Mesendoderm (in vitro differentiated cells): ENCODE results near the gene AHCTF1. TPM values are rescaled to one million over a fixed set of nuclear protein-coding genes. Genes with fewer than 3 reads are reported as not detected.

Experiments
- DNase-seq: peaks from one replicate; pipeline ENCODE4 v3.0.0; 2013
- H2AK5ac ChIP-seq: 2 replicates; pipeline ENCODE4 v1.6.1; 2013; ENCODE audit warnings: low read length, inconsistent platforms
- H2BK120ac ChIP-seq: 2 replicates; pipeline ENCODE4 v1.6.1; 2013; ENCODE audit warnings: low read depth, mild to moderate bottlenecking, low read length, moderate library complexity, mixed read lengths
- H2BK15ac ChIP-seq: replicated peaks from 2 replicates; pipeline ENCODE4 v1.6.1; 2013; ENCODE audit warnings: low read depth, mild to moderate bottlenecking, moderate library complexity
- H2BK5ac ChIP-seq: 2 replicates; pipeline ENCODE4 v1.6.1; 2013; ENCODE audit warnings: low read length, inconsistent platforms
- H3K18ac ChIP-seq: 2 replicates; pipeline ENCODE4 v1.6.1; 2013; ENCODE audit warnings: mild to moderate bottlenecking, low read length, mixed read lengths
- H3K23ac ChIP-seq: one replicate; pipeline ENCODE4 v1.6.1; 2013; ENCODE audit warnings: low read length
- H3K27ac ChIP-seq: 2 replicates; pipeline ENCODE4 v1.5.1; 2013; ENCODE audit warnings: low read depth, mild to moderate bottlenecking, inconsistent platforms, low read length, moderate library complexity
- H3K27me3 ChIP-seq: 2 replicates; pipeline ENCODE4 v1.6.1; 2013; ENCODE audit warnings: low read length, control low read depth, mild to moderate bottlenecking, inconsistent platforms; ENCODE audit not compliant: insufficient read depth, poor library complexity
- H3K36me3 ChIP-seq: 2 replicates; pipeline ENCODE4 v1.6.1; 2013; ENCODE audit warnings: low read length, inconsistent platforms; ENCODE audit not compliant: control insufficient read depth, insufficient read depth
- H3K4ac ChIP-seq: one replicate; pipeline ENCODE4 v1.6.1; 2013; ENCODE audit warnings: low read depth, mild to moderate bottlenecking, low read length, moderate library complexity
- H3K4me1 ChIP-seq: 2 replicates; pipeline ENCODE4 v1.6.1; 2013; ENCODE audit warnings: low read depth, low read length, inconsistent platforms; ENCODE audit not compliant: control insufficient read depth
- H3K4me2 ChIP-seq: 2 replicates; pipeline ENCODE4 v1.6.1; 2013; ENCODE audit warnings: low read length
- H3K4me3 ChIP-seq: 2 replicates; pipeline ENCODE4 v1.5.1; 2013; ENCODE audit warnings: mild to moderate bottlenecking, low read length
- H3K56ac ChIP-seq: one replicate; pipeline ENCODE4 v1.6.1; 2013; ENCODE audit warnings: low read length
- H3K79me1 ChIP-seq: 2 replicates; pipeline ENCODE4 v1.6.1; 2013; ENCODE audit warnings: low read length, inconsistent platforms
- H3K79me2 ChIP-seq: 2 replicates; pipeline ENCODE4 v1.6.1; 2013; ENCODE audit warnings: mild to moderate bottlenecking, low read length; ENCODE audit not compliant: control insufficient read depth, insufficient read depth
- H3K9ac ChIP-seq: 2 replicates; pipeline ENCODE4 v1.6.1; 2013; ENCODE audit warnings: low read length, inconsistent platforms
- H4K5ac ChIP-seq: one replicate; pipeline ENCODE4 v1.6.1; 2013; ENCODE audit warnings: low read length
- H4K8ac ChIP-seq: one replicate; pipeline ENCODE4 v1.6.1; 2013; ENCODE audit warnings: low read depth, mild to moderate bottlenecking, control low read depth, low read length, moderate library complexity
- whole genome bisulfite sequencing: extraction: QIAGEN DNeasy Blood & Tissue Kit; methylation state at CpG from one replicate; pipeline ENCODE4 v1.1.7; 2013; ENCODE audit warnings: low lambda C conversion rate, missing lambda C conversion rate; ENCODE audit not compliant: insufficient coverage; ENCODE audit errors: extremely low coverage; 5-methylcytosine and 5-hydroxymethylcytosine counted together
- polyA plus RNA-seq, 2 experiments: library from polyadenylated mRNA; stranded (reverse); fragments of 200-250 nt; gene quantifications; one replicate each; pipeline ENCODE4 v1.2.3, GENCODE V29; 2013

The AHCTF1 gene
- 27.5 TPM for polyA plus RNA-seq (2013, experiment 1 of 2)
- 28.5 TPM for polyA plus RNA-seq (2013, experiment 2 of 2)

DNA sequence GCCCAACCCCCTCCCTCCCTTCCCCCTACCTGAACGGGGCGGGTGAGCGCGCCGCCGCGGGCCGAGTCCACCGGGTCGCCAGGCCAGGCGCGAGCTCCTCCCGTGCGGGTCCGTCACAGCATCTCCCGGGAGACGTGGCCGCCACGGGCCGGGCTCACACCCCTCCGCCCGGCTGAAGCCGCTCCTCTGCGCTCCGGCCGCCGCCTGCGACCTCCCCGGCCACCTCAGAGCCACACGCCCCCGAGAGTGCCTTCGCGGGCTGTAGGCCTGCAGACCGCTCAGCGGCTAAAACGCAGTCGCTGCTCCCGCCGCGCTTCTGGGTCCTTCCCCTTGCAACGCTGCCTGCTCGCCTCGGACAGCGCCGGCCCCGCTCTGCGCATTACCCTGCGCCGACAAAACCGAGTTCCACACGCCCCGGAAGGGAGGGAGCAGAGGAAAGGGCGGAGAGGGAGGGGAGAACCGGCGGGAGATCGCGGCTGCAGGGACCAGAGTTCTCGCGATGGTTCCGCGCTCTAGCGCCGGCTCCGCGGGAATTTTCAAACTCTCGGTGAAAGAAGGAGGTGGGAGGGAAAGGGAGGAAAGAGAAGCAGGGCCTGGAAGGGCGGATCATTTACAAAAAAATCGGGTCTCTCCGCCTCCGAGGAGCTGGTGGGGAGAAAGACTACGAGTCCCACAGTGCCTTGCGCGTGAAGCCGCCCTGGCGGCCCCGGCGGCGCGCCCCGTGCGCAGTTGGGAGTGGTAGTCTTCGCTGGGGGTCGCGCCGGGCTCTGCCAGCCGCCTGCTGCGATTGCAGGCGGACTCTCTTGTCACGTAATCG lies at the start of gene AHCTF1:
TSS of gene AHCTF1 (minus strand) at position 400 of the 817 bp plus-strand sequence. CDS start 13,578 bp downstream, outside the sequence.
- H2AK5ac ChIP-seq: no peak within 1 kb of the TSS
- no CpG with 5 or more reads among the region's 90 CpGs for WGBS
- no peaks in the 10 kb centered on the region for H3K4me1 ChIP-seq
- peak within 1 kb of the TSS; percentile 85 for H3K18ac ChIP-seq
- no peak within 1 kb of the TSS for H2BK15ac ChIP-seq
- H3K4ac ChIP-seq: peak within 1 kb of the TSS; percentile 49
- no peaks in the 10 kb centered on the region for H3K27me3 ChIP-seq
- H3K56ac ChIP-seq: peak within 1 kb of the TSS; percentile 99
- peak within 1 kb of the TSS; percentile 80 for H3K4me2 ChIP-seq
- peak within 1 kb of the TSS; percentile 83 for H3K23ac ChIP-seq
- H4K5ac ChIP-seq: no peak within 1 kb of the TSS
- H2BK5ac ChIP-seq: peak within 1 kb of the TSS; percentile 74
- H3K27ac ChIP-seq: peak within 1 kb of the TSS; percentile 99
- no peak within 1 kb of the TSS for H4K8ac ChIP-seq
- H3K9ac ChIP-seq: peak within 1 kb of the TSS; percentile 98
- peak; percentile 99 for DNase-seq
- no peaks in the 10 kb centered on the region for H3K36me3 ChIP-seq
- peak within 1 kb of the TSS; percentile 98 for H3K4me3 ChIP-seq
- H2BK120ac ChIP-seq: no peak within 1 kb of the TSS
- peaks cover 32% of the 10 kb centered on the region for H3K79me2 ChIP-seq
- peaks cover 2% of the 10 kb centered on the region for H3K79me1 ChIP-seq

- Histone ChIP-seq H4K8ac (no peak overlapping the region), H3K4me1 (no peaks in the 10 kb centered on the region), H3K36me3 (peaks cover 4% of the 10 kb centered on the region), H3K27ac (no peak overlapping the region), H2AK5ac (no peak overlapping the region), H3K79me1 (no peaks in the 10 kb centered on the region), H2BK5ac (no peak overlapping the region), H3K27me3 (no peaks in the 10 kb centered on the region), H4K5ac (no peak overlapping the region), H3K18ac (no peak overlapping the region), H3K9ac (no peak overlapping the region), H2BK120ac (no peak overlapping the region), H3K79me2 (no peaks in the 10 kb centered on the region), H3K56ac (no peak overlapping the region), H2BK15ac (no peak overlapping the region), H3K4me3 (no peak overlapping the region), H3K23ac (no peak overlapping the region), H3K4me2 (no peak overlapping the region), H3K4ac (no peak overlapping the region)
- WGBS: no CpG with 5 or more reads among the region's 6 CpGs
- DNase-seq: no peak
Observed at GRCh38 chr1:246978785-246979184, 47.0 kb upstream of the AHCTF1 start.

GRCh38 chr1:246978281-246978680 lies 46.5 kb upstream of the AHCTF1 start:
- Histone ChIP-seq H3K36me3 (peaks cover 3% of the 10 kb centered on the region), H4K5ac (no peak overlapping the region), H3K23ac (no peak overlapping the region), H2BK5ac (no peak overlapping the region), H3K79me2 (no peaks in the 10 kb centered on the region), H2AK5ac (no peak overlapping the region), H3K79me1 (no peaks in the 10 kb centered on the region), H3K56ac (no peak overlapping the region), H3K4me1 (no peaks in the 10 kb centered on the region), H4K8ac (no peak overlapping the region), H3K27me3 (no peaks in the 10 kb centered on the region), H2BK15ac (no peak overlapping the region), H3K4ac (no peak overlapping the region), H3K9ac (no peak overlapping the region), H3K18ac (no peak overlapping the region), H3K4me2 (no peak overlapping the region), H3K27ac (no peak overlapping the region), H3K4me3 (no peak overlapping the region), H2BK120ac (no peak overlapping the region)
- DNase-seq: no peak
- no CpG with 5 or more reads among the region's 2 CpGs for WGBS

DNA sequence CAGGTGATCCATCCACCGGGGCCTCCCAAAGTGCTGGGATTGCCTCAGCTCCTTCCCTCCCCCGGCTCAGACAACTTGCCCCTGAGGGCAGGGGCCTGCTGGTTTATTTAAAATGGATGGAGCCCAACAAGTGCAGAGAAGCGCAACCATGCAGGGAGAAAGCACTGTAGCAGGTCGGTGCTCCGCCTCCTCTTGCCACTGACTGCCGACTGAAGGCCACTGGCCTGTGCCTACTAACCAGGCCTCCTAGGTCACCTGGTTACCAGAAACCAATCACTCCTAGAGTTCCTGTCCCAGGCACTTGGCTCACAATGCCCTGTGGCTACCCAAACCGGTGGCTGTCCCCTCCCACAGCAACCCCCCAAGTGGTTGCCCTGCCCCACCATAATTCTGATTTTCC lies 40.2 kb upstream of the AHCTF1 start:
- Histone ChIP-seq H2BK15ac (no peak overlapping the region), H3K4me1 (no peaks in the 10 kb centered on the region), H3K79me2 (no peaks in the 10 kb centered on the region), H3K36me3 (no peaks in the 10 kb centered on the region), H4K8ac (no peak overlapping the region), H4K5ac (no peak overlapping the region), H3K9ac (no peak overlapping the region), H3K56ac (no peak overlapping the region), H2BK120ac (no peak overlapping the region), H3K4ac (no peak overlapping the region), H2AK5ac (no peak overlapping the region), H3K23ac (no peak overlapping the region), H3K79me1 (no peaks in the 10 kb centered on the region), H3K18ac (no peak overlapping the region), H3K27ac (no peak overlapping the region), H3K4me3 (no peak overlapping the region), H3K4me2 (no peak overlapping the region), H2BK5ac (no peak overlapping the region), H3K27me3 (no peaks in the 10 kb centered on the region)
- DNase-seq: no peak
- WGBS: no CpG with 5 or more reads among the region's 7 CpGs

GRCh38 chr1:246971090-246971721 lies 39.5 kb upstream of the AHCTF1 start:
- no peak overlapping the region for H2BK5ac ChIP-seq
- H3K4me2 ChIP-seq: no peak overlapping the region
- no peak overlapping the region for H3K4ac ChIP-seq
- H3K79me1 ChIP-seq: no peaks in the 10 kb centered on the region
- no peaks in the 10 kb centered on the region for H3K79me2 ChIP-seq
- H3K36me3 ChIP-seq: no peaks in the 10 kb centered on the region
- no CpG with 5 or more reads among the region's 12 CpGs for WGBS
- H2BK15ac ChIP-seq: no peak overlapping the region
- H3K27me3 ChIP-seq: no peaks in the 10 kb centered on the region
- no peak overlapping the region for H3K18ac ChIP-seq
- no peak overlapping the region for H4K5ac ChIP-seq
- no peak overlapping the region for H3K4me3 ChIP-seq
- H3K56ac ChIP-seq: no peak overlapping the region
- no peak overlapping the region for H2BK120ac ChIP-seq
- DNase-seq: peak; percentile 68
- H2AK5ac ChIP-seq: no peak overlapping the region
- H3K27ac ChIP-seq: no peak overlapping the region
- no peak overlapping the region for H4K8ac ChIP-seq
- H3K23ac ChIP-seq: no peak overlapping the region
- H3K4me1 ChIP-seq: no peaks in the 10 kb centered on the region
- no peak overlapping the region for H3K9ac ChIP-seq
